ENCODE results near the gene KRTAP12-1.
"Not testable (repeated sequence)": the region's sequence is repeated elsewhere in the genome, so short reads cannot be mapped to it uniquely, and the experiment has no call there.

KRTAP12-1 gene

GRCh38 chr21:44664691-44665090, 17.3 kb downstream of the KRTAP12-1 start:
- no peak for DNase-seq

- DNase-seq: not testable (repeated sequence)
Observed at GRCh38 chr21:44661567-44661966, 20.4 kb downstream of the KRTAP12-1 start.

GRCh38 chr21:44658913-44659595, 22.9 kb downstream of the KRTAP12-1 start:
- no peak for DNase-seq

- DNase-seq: no peak
Observed at GRCh38 chr21:44658541-44658910, 23.4 kb downstream of the KRTAP12-1 start.

- DNase-seq: no peak
Observed at GRCh38 chr21:44657635-44658540, 24.1 kb downstream of the KRTAP12-1 start, which contains the start of gene KRTAP12-3. KRTAP12-3 (plus strand) TSS chr21:44657932; CDS start chr21:44657980, 48 bp downstream.

GRCh38 chr21:44656868-44657267, 25.1 kb downstream of the KRTAP12-1 start:
- DNase-seq: no peak

- no peak for DNase-seq
Observed at GRCh38 chr21:44654576-44655175, 27.3 kb downstream of the KRTAP12-1 start, which contains the start of gene KRTAP12-4. KRTAP12-4 (minus strand) TSS chr21:44654659; CDS start chr21:44654614, 45 bp downstream.

GRCh38 chr21:44653656-44654575, 28.0 kb downstream of the KRTAP12-1 start:
- DNase-seq: no peak

- peak in 1 of 2 experiments; percentile 3 for DNase-seq
Observed at GRCh38 chr21:44653123-44653522, 28.8 kb downstream of the KRTAP12-1 start.

GRCh38 chr21:44650973-44651675, 30.8 kb downstream of the KRTAP12-1 start:
- no peak for DNase-seq

- no peak for DNase-seq
Observed at GRCh38 chr21:44650265-44650972, 31.5 kb downstream of the KRTAP12-1 start.

GRCh38 chr21:44649521-44650100, 32.4 kb downstream of the KRTAP12-1 start:
- no peak for DNase-seq

GRCh38 chr21:44648557-44649311, 33.2 kb downstream of the KRTAP12-1 start:
- DNase-seq: no peak

- DNase-seq: no peak
Observed at GRCh38 chr21:44647222-44647552, 34.8 kb downstream of the KRTAP12-1 start.

- not testable (repeated sequence) for DNase-seq
Observed at GRCh38 chr21:44646366-44647221, 35.4 kb downstream of the KRTAP12-1 start, which contains the start of gene KRTAP10-11. KRTAP10-11 (plus strand) TSS chr21:44646414; CDS start chr21:44646459, 45 bp downstream.

- no peak for DNase-seq
Observed at GRCh38 chr21:44644878-44645277, 37.1 kb downstream of the KRTAP12-1 start.

- DNase-seq: no peak
Observed at GRCh38 chr21:44643741-44644310, 38.1 kb downstream of the KRTAP12-1 start.

GRCh38 chr21:44640761-44641160, 41.2 kb downstream of the KRTAP12-1 start:
- DNase-seq: no peak

GRCh38 chr21:44639331-44639655, 42.7 kb downstream of the KRTAP12-1 start:
- no peak for DNase-seq
